OCI-LY3 (cell line): ENCODE results near the gene GSG1.

Experiments
- H2AFZ ChIP-seq: fragments of 200-600, 300-600 bp; shearing (Covaris generic); 2 replicates; pipeline ENCODE4 v1.6.0; 2014; ENCODE audit warnings: antibody characterized with exemption, low read depth, low read length
- H3K27ac ChIP-seq: fragments of 200-600, 300-600 bp; sonication (generic); 2 replicates; pipeline ENCODE4 v1.5.1; 2014; ENCODE audit warnings: mild to moderate bottlenecking, low read length, moderate library complexity, mixed read lengths
- H3K27me3 ChIP-seq: fragments of 200-600, 300-600 bp; sonication (generic); 2 replicates; pipeline ENCODE4 v1.6.1; 2014; ENCODE audit warnings: low read depth, low read length, mixed read lengths
- H3K36me3 ChIP-seq: fragments of 200-600, 300-600 bp; sonication (generic); replicated peaks from 2 replicates; pipeline ENCODE3; 2014; ENCODE audit warnings: low read depth, low read length, mixed read lengths
- H3K4me1 ChIP-seq: fragments of 300-600, 200-600 bp; sonication (generic); 2 replicates; pipeline ENCODE4 v1.6.1; 2014; ENCODE audit warnings: low read length, mixed read lengths
- H3K4me2 ChIP-seq: fragments of 200-600, 300-600 bp; sonication (generic); 2 replicates; pipeline ENCODE4 v1.6.1; 2014; ENCODE audit warnings: low read length, mixed read lengths
- H3K4me3 ChIP-seq: fragments of 300-600, 200-600 bp; sonication (generic); 2 replicates; pipeline ENCODE4 v1.5.1; 2014; ENCODE audit warnings: antibody characterized with exemption, mild to moderate bottlenecking, low read length, moderate library complexity
- H3K79me2 ChIP-seq: fragments of 300-600, 200-600 bp; shearing (Covaris generic); 2 replicates; pipeline ENCODE4 v1.6.1; 2014; ENCODE audit warnings: mild to moderate bottlenecking, low read length, mixed read lengths
- H3K9ac ChIP-seq: fragments of 300-600, 200-600 bp; shearing (Covaris generic); 2 replicates; pipeline ENCODE4 v1.6.0; 2014; ENCODE audit warnings: mild to moderate bottlenecking, low read length, moderate library complexity
- H3K9me3 ChIP-seq: fragments of 200-600, 300-600 bp; shearing (Covaris generic); 2 replicates; pipeline ENCODE4 v1.6.1; 2014; ENCODE audit warnings: low read length, mixed read lengths; ENCODE audit not compliant: insufficient read depth
- H4K20me1 ChIP-seq: fragments of 200-600, 300-600 bp; sonication (generic); 2 replicates; pipeline ENCODE4 v1.6.1; 2016; ENCODE audit warnings: low read length, mixed read lengths; ENCODE audit not compliant: insufficient read depth
- CTCF ChIP-seq: fragments of 200-600, 300-600 bp; sonication (generic); IDR thresholded peaks from 2 replicates; pipeline ENCODE4 v1.5.1; 2014; ENCODE audit warnings: antibody characterized with exemption, low read length, low read depth
- EZH2phosphoT487 ChIP-seq: fragments of 200-600 bp; shearing (Covaris generic); IDR thresholded peaks from 2 replicates; pipeline ENCODE4 v1.6.1; 2018; ENCODE audit warnings: antibody characterized with exemption, mixed run types, low read depth

GSG1 gene

GRCh38 chr12:13149411-13149810, 45.9 kb upstream of the GSG1 start:
- no peak overlapping the region for H2AFZ ChIP-seq
- no peak overlapping the region for H3K4me2 ChIP-seq
- H3K4me3 ChIP-seq: no peak overlapping the region
- peaks cover 78% of the 10 kb centered on the region for H3K27me3 ChIP-seq
- H3K27ac ChIP-seq: no peak overlapping the region
- H3K9me3 ChIP-seq: no peaks in the 10 kb centered on the region
- H3K9ac ChIP-seq: no peak overlapping the region
- H3K36me3 ChIP-seq: no peaks in the 10 kb centered on the region
- no peaks in the 10 kb centered on the region; the same call in 1 of the 2 replicates for H4K20me1 ChIP-seq
- H3K79me2 ChIP-seq: no peaks in the 10 kb centered on the region
- H3K4me1 ChIP-seq: peaks cover 9% of the 10 kb centered on the region
- no peak for TF ChIP-seq CTCF
- no peak for TF ChIP-seq EZH2phosphoT487

GRCh38 chr12:13148485-13148847, 45.0 kb upstream of the GSG1 start:
- Histone ChIP-seq H3K9ac (no peak overlapping the region), H3K4me2 (no peak overlapping the region), H3K4me1 (peaks cover 3% of the 10 kb centered on the region), H3K27ac (no peak overlapping the region), H3K4me3 (no peak overlapping the region), H3K36me3 (no peaks in the 10 kb centered on the region), H4K20me1 (no peaks in the 10 kb centered on the region; the same call in 1 of the 2 replicates), H3K79me2 (no peaks in the 10 kb centered on the region), H3K27me3 (peaks cover 82% of the 10 kb centered on the region), H3K9me3 (no peaks in the 10 kb centered on the region), H2AFZ (no peak overlapping the region)
- TF ChIP-seq CTCF (no peak), EZH2phosphoT487 (no peak)

GRCh38 chr12:13147688-13148484, 44.4 kb upstream of the GSG1 start:
- H3K27ac ChIP-seq: no peak overlapping the region
- TF ChIP-seq EZH2phosphoT487 (no peak), CTCF (no peak)
- no peaks in the 10 kb centered on the region for H3K79me2 ChIP-seq
- no peaks in the 10 kb centered on the region for H4K20me1 ChIP-seq
- H2AFZ ChIP-seq: no peak overlapping the region
- H3K27me3 ChIP-seq: peaks cover 82% of the 10 kb centered on the region
- H3K4me3 ChIP-seq: no peak overlapping the region
- H3K9me3 ChIP-seq: no peaks in the 10 kb centered on the region
- no peaks in the 10 kb centered on the region for H3K36me3 ChIP-seq
- peaks cover 3% of the 10 kb centered on the region; the same call in 1 of the 2 replicates for H3K4me1 ChIP-seq
- no peak overlapping the region for H3K4me2 ChIP-seq
- H3K9ac ChIP-seq: no peak overlapping the region

GRCh38 chr12:13146336-13146938, 43.0 kb upstream of the GSG1 start:
- no peak for TF ChIP-seq EZH2phosphoT487
- no peak for TF ChIP-seq CTCF
- H3K4me2 ChIP-seq: no peak overlapping the region

More at GRCh38 chr12:13146336-13146938, 43.0 kb upstream of the GSG1 start:
- H3K79me2 ChIP-seq: no peaks in the 10 kb centered on the region
- H2AFZ ChIP-seq: no peak overlapping the region
- H3K27ac ChIP-seq: no peak overlapping the region
- H3K27me3 ChIP-seq: peaks cover 70% of the 10 kb centered on the region
- H4K20me1 ChIP-seq: no peaks in the 10 kb centered on the region
- H3K36me3 ChIP-seq: no peaks in the 10 kb centered on the region
- no peak overlapping the region for H3K9ac ChIP-seq
- H3K9me3 ChIP-seq: no peaks in the 10 kb centered on the region
- H3K4me3 ChIP-seq: no peak overlapping the region
- peaks cover 3% of the 10 kb centered on the region; the same call in 1 of the 2 replicates for H3K4me1 ChIP-seq
